ENCODE results near the gene TAL1.

GRCh38 chr1:47216278-47217059, 15.6 kb downstream of the TAL1 start:
- TF ChIP-seq, protein P1, sequence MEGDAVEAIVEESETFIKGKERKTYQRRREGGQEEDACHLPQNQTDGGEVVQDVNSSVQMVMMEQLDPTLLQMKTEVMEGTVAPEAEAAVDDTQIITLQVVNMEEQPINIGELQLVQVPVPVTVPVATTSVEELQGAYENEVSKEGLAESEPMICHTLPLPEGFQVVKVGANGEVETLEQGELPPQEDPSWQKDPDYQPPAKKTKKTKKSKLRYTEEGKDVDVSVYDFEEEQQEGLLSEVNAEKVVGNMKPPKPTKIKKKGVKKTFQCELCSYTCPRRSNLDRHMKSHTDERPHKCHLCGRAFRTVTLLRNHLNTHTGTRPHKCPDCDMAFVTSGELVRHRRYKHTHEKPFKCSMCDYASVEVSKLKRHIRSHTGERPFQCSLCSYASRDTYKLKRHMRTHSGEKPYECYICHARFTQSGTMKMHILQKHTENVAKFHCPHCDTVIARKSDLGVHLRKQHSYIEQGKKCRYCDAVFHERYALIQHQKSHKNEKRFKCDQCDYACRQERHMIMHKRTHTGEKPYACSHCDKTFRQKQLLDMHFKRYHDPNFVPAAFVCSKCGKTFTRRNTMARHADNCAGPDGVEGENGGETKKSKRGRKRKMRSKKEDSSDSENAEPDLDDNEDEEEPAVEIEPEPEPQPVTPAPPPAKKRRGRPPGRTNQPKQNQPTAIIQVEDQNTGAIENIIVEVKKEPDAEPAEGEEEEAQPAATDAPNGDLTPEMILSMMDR (IDR thresholded peaks at IDR 0.05): no peak
- no peak for TF ChIP-seq POLR2A (IDR thresholded peaks at IDR 0.05)
